Osteoblast (primary cell): ENCODE results near the gene SMIM22. TPM values are rescaled to one million over a fixed set of nuclear protein-coding genes. Genes with fewer than 3 reads are reported as not detected.

ENCODE experiments used
- DNase-seq: peaks from one replicate; pipeline ENCODE4 v3.0.0; 2011; ENCODE audit warnings: low spot score, mixed read lengths; ENCODE audit not compliant: insufficient read length; ENCODE audit errors: missing footprints
- H2AFZ ChIP-seq: 2 replicates; pipeline ENCODE4 v1.6.0; 2011; ENCODE audit warnings: mild to moderate bottlenecking, low read length
- H3K27ac ChIP-seq: 2 replicates; pipeline ENCODE4 v1.5.1; 2011; ENCODE audit warnings: mild to moderate bottlenecking, low read depth, low read length, moderate library complexity
- H3K27me3 ChIP-seq: 2 replicates; pipeline ENCODE4 v1.6.0; 2012; ENCODE audit warnings: mild to moderate bottlenecking, control low read depth, inconsistent platforms, low read length, moderate library complexity; ENCODE audit not compliant: insufficient read depth
- H3K36me3 ChIP-seq: 2 replicates; pipeline ENCODE4 v1.5.1; 2011; ENCODE audit warnings: mild to moderate bottlenecking, low read length, control low read depth, moderate library complexity; ENCODE audit not compliant: insufficient read depth
- H3K4me1 ChIP-seq: 2 replicates; pipeline ENCODE4 v1.5.1; 2011; ENCODE audit warnings: mild to moderate bottlenecking, low read length, control low read depth, moderate library complexity; ENCODE audit not compliant: insufficient read depth
- H3K4me2 ChIP-seq: 2 replicates; pipeline ENCODE4 v1.6.0; 2011; ENCODE audit warnings: mild to moderate bottlenecking, low read length; ENCODE audit not compliant: insufficient read depth
- H3K4me3 ChIP-seq: fragments of 200-600 bp; sonication (generic); 3 replicates; pipeline ENCODE4 v1.5.1; 2012; ENCODE audit warnings: mild to moderate bottlenecking, low read length, inconsistent platforms; ENCODE audit not compliant: insufficient read depth
- H3K79me2 ChIP-seq: 2 replicates; pipeline ENCODE4 v1.6.0; 2012; ENCODE audit warnings: mild to moderate bottlenecking, low read length, control low read depth, inconsistent platforms; ENCODE audit not compliant: insufficient read depth
- H3K9me3 ChIP-seq: 2 replicates; pipeline ENCODE4 v1.5.1; 2011; ENCODE audit warnings: low read depth, low read length, control low read depth
- H4K20me1 ChIP-seq: 2 replicates; pipeline ENCODE4 v1.6.0; 2012; ENCODE audit warnings: mild to moderate bottlenecking, low read length, control low read depth; ENCODE audit not compliant: insufficient read depth
- total RNA-seq: library from RNA; depleted of rRNA; stranded (reverse); fragments of >200 nt; gene quantifications from 2 replicates; pipeline ENCODE4 v1.2.3, GENCODE V29; 2012
- TF ChIP-seq, protein P1 (sequence below): IDR thresholded peaks from 2 replicates; pipeline ENCODE4 v1.5.1; 2011; ENCODE audit warnings: mild to moderate bottlenecking, low read depth, low read length, moderate library complexity; ENCODE audit errors: extremely low read depth

The SMIM22 gene
- total RNA-seq, 1 donor, result not detected

DNA sequence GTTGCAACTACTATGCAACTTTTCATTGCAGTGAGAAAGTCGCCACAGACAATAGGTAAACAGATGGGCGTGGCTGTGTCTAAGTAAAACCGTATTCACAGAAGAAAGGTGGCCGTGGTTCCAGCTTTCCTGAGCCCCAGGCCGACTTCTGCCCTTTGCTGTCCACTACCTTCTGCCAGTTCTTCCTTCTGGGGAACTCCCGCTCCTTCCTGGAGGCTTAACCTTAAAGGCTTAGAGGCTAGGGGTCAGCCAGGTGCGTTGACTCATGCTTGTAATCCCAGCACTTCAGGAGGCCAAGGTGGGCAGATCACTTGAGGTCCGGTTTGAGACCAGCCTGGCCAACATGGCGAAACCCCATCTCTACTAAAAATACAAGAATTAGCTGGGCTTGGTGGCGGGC lies 4.9 kb upstream of the SMIM22 start:
- Histone ChIP-seq H2AFZ (no peak overlapping the region), H3K27me3 (no peaks in the 10 kb centered on the region), H4K20me1 (no peaks in the 10 kb centered on the region), H3K79me2 (no peaks in the 10 kb centered on the region), H3K27ac (no peak overlapping the region), H3K4me3 (no peak overlapping the region), H3K36me3 (no peaks in the 10 kb centered on the region), H3K9me3 (no peaks in the 10 kb centered on the region), H3K4me2 (no peak overlapping the region), H3K4me1 (no peaks in the 10 kb centered on the region)
- TF ChIP-seq, protein P1, sequence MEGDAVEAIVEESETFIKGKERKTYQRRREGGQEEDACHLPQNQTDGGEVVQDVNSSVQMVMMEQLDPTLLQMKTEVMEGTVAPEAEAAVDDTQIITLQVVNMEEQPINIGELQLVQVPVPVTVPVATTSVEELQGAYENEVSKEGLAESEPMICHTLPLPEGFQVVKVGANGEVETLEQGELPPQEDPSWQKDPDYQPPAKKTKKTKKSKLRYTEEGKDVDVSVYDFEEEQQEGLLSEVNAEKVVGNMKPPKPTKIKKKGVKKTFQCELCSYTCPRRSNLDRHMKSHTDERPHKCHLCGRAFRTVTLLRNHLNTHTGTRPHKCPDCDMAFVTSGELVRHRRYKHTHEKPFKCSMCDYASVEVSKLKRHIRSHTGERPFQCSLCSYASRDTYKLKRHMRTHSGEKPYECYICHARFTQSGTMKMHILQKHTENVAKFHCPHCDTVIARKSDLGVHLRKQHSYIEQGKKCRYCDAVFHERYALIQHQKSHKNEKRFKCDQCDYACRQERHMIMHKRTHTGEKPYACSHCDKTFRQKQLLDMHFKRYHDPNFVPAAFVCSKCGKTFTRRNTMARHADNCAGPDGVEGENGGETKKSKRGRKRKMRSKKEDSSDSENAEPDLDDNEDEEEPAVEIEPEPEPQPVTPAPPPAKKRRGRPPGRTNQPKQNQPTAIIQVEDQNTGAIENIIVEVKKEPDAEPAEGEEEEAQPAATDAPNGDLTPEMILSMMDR, result no peak
- peak; percentile 54 for DNase-seq

DNA sequence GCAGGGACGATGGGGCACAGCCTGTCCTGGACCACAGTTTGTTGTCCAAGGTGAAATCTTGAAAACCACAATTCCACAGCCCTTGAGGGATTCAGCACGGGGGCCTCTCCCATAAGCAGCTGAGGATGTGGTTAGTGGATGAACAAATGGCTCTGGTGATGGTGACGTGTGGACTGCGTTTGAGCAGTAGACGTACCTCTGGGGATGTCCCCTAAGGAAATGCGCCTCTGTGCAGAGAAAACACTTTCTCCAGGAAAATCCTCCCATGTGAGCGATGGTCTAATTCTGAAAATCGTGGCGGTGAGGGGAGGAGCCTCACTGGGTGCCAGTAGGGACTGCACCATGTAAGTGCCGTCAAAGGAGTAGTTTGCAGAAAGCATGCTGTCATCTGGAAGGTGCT lies 4.3 kb upstream of the SMIM22 start:
- H3K27me3 ChIP-seq, result no peaks in the 10 kb centered on the region
- TF ChIP-seq, protein P1, result no peak
- H2AFZ ChIP-seq, result no peak overlapping the region
- no peaks in the 10 kb centered on the region for H3K9me3 ChIP-seq
- no peaks in the 10 kb centered on the region for H4K20me1 ChIP-seq
- H3K27ac ChIP-seq, result no peak overlapping the region
- peak; percentile 54 for DNase-seq
- H3K4me3 ChIP-seq, result no peak overlapping the region
- no peak overlapping the region for H3K4me2 ChIP-seq
- H3K36me3 ChIP-seq, result no peaks in the 10 kb centered on the region
- H3K4me1 ChIP-seq, result no peaks in the 10 kb centered on the region
- no peaks in the 10 kb centered on the region for H3K79me2 ChIP-seq

DNA sequence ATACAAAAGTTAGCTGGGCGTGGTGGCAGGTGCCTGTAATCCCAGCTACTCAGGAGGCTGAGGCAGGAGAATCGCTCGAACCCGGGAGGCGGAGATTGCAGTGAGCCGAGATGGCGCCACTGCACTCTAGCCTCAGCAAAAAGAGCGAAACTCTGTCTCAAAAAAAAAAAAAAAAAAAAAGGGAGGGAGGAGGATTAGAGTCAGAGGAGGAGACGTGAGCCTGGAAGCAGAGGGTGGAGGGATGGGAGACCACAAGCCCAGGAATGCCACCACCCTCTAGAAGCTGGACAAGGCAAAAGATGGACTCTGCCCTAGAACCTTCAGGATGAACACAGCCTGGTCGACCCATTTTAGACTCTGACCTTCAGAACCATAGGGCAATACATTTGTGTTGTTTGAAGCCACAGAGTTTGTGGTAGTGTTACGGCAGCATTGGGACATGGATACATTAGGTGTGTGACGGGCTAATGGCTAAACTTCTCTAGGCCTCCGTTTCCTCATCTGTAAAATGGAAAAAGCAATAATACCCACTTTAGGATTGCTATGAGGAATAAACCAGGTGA lies 2.1 kb upstream of the SMIM22 start:
- Histone ChIP-seq H3K79me2 (no peaks in the 10 kb centered on the region), H3K36me3 (no peaks in the 10 kb centered on the region), H3K4me1 (no peaks in the 10 kb centered on the region), H3K9me3 (no peaks in the 10 kb centered on the region), H4K20me1 (no peaks in the 10 kb centered on the region), H3K4me3 (no peak overlapping the region), H3K27ac (no peak overlapping the region), H3K4me2 (no peak overlapping the region), H2AFZ (no peak overlapping the region), H3K27me3 (no peaks in the 10 kb centered on the region)
- TF ChIP-seq, protein P1, result no peak
- peak; percentile 46 for DNase-seq

DNA sequence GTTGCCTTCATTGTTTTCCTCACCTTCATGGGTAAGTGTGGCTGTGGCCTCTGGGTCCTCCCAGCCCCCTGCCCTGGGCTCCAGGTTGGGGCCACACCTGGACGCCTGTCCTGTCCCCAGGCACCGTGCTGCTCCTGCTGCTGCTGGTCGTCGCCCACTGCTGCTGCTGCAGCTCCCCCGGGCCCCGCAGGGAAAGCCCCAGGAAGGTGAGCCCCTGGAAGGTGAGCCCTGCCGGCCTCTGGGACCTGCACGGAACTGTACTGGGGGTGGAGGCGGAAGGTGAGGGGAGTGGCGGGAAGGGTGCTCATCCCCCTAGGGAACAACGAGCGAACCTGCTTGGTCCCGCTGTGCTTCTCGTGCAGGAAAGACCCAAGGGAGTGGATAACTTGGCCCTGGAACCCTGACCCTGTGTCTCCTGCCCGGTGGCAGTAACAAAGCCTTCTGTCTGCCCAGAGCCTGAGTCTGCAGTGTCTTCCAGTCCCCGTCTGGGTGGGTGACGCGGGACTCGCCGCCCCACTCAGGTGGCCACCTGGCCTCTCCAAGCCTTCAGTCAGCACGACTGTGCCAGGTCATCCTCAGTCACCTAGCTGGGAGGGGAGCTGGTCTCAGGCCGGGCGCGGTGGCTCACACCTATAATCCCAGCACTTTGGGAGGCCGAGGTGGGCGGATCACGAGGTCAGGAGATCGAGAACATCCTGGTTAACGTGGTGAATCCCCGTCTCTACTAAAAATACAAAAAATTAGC lies 831 bp downstream of the SMIM22 start:
- no peak overlapping the region for H2AFZ ChIP-seq
- no peak overlapping the region for H3K27ac ChIP-seq
- peak; percentile 45 for DNase-seq
- H3K79me2 ChIP-seq, result no peaks in the 10 kb centered on the region
- H3K4me2 ChIP-seq, result no peak overlapping the region
- no peaks in the 10 kb centered on the region for H3K9me3 ChIP-seq
- no peak overlapping the region for H3K4me3 ChIP-seq
- TF ChIP-seq, protein P1, result no peak
- no peaks in the 10 kb centered on the region for H3K4me1 ChIP-seq
- H4K20me1 ChIP-seq, result no peaks in the 10 kb centered on the region
- H3K27me3 ChIP-seq, result no peaks in the 10 kb centered on the region
- H3K36me3 ChIP-seq, result no peaks in the 10 kb centered on the region
